Middle frontal gyrus (tissue), 1 donor: ENCODE data around the gene EEF1A2.

Experiments
- DNase-seq: peaks from one replicate; pipeline ENCODE4 v3.0.0-alpha.2; 2015; ENCODE audit warnings: low spot score; ENCODE audit errors: extremely low spot score

Gene EEF1A2

GRCh38 chr20:63498960-63499337 lies at the start of gene EEF1A2:
TSS of gene EEF1A2 (minus strand) at chr20:63499083. CDS start at chr20:63497763, 1,320 bp downstream.
- no peak for DNase-seq

- no peak for DNase-seq
Measured at GRCh38 chr20:63548542-63548941, 49.7 kb upstream of the EEF1A2 start.

DNA sequence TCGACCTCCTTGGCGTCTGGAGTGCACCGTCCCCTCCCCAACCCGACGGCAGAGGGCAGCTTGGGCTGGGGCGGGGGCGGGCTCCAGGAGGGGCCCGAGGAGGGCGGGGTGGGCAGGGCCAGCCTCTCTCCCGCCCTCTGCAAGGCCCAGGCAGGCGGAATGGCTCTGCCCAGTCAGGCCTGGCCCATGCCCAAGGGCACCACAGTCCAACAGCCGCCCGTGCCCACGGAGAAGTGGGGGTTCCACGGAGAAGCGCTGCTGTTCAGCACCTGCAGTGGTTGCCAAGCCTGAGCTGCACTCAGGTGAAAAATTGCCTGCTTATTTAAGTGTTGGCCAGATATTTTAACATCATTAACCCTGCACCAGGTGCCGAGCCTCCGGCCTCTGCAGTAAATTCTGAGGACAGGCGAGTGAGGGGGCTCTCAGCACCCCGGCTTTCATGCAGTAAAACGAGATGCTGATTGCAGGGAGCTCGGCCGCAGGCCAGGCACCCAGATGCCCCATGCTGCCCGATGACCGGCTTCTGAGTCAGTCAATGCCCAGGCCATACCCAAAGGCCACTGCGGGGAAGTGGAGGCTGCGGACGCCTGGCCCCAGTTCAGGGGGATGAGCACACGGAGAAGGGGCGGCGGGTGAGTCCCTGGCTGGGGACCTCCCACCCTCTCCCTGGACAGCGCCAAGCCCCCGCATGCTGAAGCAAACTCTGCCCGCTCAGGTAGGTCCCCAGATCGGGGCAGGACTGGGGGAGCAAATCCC lies 49.0 kb upstream of the EEF1A2 start, which contains the start of gene SRMS:
Gene SRMS, minus strand, starts transcription at position 25 of the 756 bp plus-strand sequence. CDS start 286 bp downstream, outside the sequence.
- no peak for DNase-seq

GRCh38 chr20:63546956-63547724 lies 48.3 kb upstream of the EEF1A2 start:
- DNase-seq: no peak

GRCh38 chr20:63546256-63546955 lies 47.5 kb upstream of the EEF1A2 start:
- DNase-seq: no peak

GRCh38 chr20:63545814-63546213 lies 46.9 kb upstream of the EEF1A2 start:
- DNase-seq: no peak

GRCh38 chr20:63544958-63545516 lies 46.2 kb upstream of the EEF1A2 start:
- no peak for DNase-seq

DNA sequence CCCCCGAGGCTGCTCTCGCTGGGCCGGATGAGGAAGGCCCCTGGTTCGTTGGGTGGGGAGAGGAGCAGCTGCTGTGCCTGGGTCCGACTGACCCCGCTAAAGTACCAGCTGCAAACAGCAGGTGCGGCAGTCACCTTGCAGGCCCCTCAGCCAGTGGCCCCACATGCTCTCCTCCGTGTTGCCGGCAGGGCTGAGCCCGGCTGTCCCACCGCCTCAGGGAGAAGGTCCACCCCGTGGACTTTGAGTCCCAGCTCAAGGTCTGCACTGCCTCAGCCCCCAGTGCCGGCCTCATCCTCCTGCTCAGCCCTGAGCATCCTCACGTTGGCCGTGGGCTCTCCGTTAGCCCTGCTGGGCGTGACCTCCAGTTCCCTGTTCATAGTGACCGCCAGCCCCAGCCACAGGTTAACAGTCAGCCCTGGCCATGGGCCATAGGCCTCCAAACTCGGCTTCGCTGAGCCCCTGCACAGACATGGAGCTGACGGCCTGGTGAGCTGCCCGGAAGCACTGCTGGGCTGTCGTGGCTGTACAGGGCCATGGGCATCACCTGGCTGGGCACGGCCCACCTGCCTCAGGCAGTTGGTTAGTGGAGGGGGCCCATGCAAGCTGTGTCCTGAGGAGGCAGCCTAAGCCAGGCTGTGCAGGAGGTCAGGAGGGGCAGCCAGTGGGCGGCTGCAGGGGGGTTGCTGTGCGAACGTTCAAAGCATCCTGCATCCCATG lies 45.5 kb upstream of the EEF1A2 start:
- no peak for DNase-seq

DNA sequence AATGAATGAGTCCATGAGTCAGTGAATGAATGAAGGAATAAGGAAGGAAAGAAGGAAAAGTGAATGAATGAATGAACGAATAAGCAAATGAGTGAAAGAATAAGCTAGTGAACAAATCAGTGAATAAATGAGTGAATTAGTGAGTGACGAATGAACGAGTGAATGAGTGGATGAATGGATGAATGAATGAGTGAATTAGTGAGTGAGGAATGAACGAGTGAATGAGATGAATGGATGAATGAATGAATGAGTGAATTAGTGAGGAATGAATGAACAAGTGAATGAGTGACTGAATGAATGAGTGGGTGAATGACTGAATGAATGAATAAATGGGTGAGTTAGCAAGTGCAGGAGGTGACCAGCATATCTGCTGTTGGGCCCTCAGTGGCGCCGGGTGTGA lies 44.9 kb upstream of the EEF1A2 start:
- no peak for DNase-seq

- no peak for DNase-seq
Measured at GRCh38 chr20:63543131-63543530, 44.2 kb upstream of the EEF1A2 start.

GRCh38 chr20:63542696-63543095 lies 43.8 kb upstream of the EEF1A2 start:
- DNase-seq: no peak

GRCh38 chr20:63542031-63542559 lies 43.2 kb upstream of the EEF1A2 start:
- DNase-seq: no peak

DNA sequence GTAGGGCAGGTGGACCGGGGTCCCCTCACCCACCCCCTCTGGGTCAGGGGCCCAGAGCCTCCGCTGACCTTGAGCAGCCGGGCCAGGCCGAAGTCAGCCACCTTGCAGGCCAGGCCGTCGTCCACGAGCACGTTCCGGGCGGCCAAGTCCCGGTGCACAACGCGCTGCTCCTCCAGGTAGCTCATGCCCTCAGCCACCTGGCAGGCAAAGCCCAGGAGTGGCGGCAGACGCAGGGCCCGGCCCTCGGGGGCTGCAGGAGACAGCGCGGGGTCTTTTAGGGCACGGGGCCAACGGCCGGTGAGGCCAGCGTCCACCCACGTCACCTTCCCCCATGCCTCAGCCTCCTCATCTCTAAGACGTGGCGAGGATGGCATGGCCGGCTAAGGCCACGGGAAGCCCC lies 42.5 kb upstream of the EEF1A2 start:
- DNase-seq: no peak

GRCh38 chr20:63540417-63541186 lies 41.7 kb upstream of the EEF1A2 start:
- no peak for DNase-seq

GRCh38 chr20:63539441-63540370 lies 40.8 kb upstream of the EEF1A2 start:
- no peak for DNase-seq

- DNase-seq: no peak
Measured at GRCh38 chr20:63539092-63539430, 40.2 kb upstream of the EEF1A2 start.

DNA sequence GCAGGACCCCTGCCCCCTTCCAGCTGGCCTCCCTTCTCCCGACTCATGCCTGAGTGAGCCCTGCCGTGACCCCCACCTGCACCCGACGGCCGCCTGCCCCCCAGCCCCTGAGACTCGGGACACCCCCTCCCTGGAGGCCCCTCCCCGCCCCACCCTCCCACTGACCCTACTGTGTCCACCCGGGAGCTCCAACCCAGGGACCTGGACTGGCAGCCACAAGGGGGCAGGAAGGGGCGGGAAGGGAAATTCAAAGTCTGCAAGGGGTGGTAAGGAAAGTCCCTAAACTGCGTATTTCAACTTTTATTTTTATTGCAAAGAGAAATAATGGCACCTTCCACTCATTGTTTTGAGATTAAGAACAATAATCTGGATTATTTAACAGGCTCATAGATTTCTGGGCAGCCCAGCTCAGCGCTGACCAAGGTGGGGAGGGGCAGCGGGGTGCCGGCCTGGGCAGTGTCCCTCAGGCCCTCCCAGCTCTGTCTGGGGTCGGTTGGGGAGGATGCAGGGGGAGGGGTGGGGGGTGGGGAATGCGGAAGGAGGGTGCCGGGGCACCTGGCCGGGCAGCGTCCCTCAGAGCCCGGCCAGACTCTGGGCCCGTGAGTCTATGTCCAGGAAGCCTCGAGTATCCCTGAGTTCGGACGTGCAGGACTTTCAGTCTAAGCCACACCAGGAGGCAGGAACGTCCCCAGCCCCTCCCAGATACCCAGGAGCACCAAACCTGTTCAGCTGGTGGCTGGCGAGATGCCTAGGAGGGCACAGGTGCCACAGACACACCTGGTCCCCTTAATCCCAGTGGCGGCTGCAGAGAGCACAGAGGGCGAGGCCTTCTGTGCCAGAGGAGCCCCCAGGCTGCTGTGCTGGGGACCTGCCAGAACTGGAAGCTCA lies 39.6 kb upstream of the EEF1A2 start:
- no peak for DNase-seq
